ENCODE measurements around the gene NBAS. TPM values are rescaled to one million over a fixed set of nuclear protein-coding genes. Genes with fewer than 3 reads are reported as not detected.

The NBAS gene
- polyA plus RNA-seq, 2 of the 4 experiments (the other 2 are of a cell fraction), result 16.7 to 34.9 TPM

- H3K4me3 ChIP-seq, result no peak overlapping the region
- peak overlapping the region; percentile 42 to 48; a peak in 3 of 6 replicates for H3K27ac ChIP-seq
- FAIRE-seq, result no peak
- WGBS (ENCODE audit: missing lambda C conversion rate), result 80% methylated on average over 9 of the region's 9 CpGs
- DNase-seq (ENCODE audit: low read depth in 1 of 2, low spot score in 1 of 2), result peak; percentile 46 to 59
- ChIA-PET CTCF (interaction anchor here (0.6 to 0.7 kb wide), 2 partner anchors 34 to 256 kb away, joined by 3 to 4 read pairs; no protein-coding TSS in a partner anchor), POLR2A (no interaction called here)
- ATAC-seq, result peak; percentile 94 to 96
- H3K4me2 ChIP-seq, result peak overlapping the region; percentile 25; the same call in 1 of the 3 replicates
- TF ChIP-seq, protein P1, sequence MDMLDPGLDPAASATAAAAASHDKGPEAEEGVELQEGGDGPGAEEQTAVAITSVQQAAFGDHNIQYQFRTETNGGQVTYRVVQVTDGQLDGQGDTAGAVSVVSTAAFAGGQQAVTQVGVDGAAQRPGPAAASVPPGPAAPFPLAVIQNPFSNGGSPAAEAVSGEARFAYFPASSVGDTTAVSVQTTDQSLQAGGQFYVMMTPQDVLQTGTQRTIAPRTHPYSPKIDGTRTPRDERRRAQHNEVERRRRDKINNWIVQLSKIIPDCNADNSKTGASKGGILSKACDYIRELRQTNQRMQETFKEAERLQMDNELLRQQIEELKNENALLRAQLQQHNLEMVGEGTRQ (IDR thresholded peaks at IDR 0.05), result peak; percentile 58
- TF ChIP-seq MYC (IDR thresholded peaks at IDR 0.05; ENCODE audit: borderline replicate concordance, low read length), result no peak
- TF ChIP-seq, protein P2, sequence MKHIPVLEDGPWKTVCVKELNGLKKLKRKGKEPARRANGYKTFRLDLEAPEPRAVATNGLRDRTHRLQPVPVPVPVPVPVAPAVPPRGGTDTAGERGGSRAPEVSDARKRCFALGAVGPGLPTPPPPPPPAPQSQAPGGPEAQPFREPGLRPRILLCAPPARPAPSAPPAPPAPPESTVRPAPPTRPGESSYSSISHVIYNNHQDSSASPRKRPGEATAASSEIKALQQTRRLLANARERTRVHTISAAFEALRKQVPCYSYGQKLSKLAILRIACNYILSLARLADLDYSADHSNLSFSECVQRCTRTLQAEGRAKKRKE (CRISPR knock-in tag; IDR thresholded peaks at IDR 0.05; ENCODE audit: low read depth), result no peak
- no peak for TF ChIP-seq CHD2 (IDR thresholded peaks at IDR 0.05; ENCODE audit: low read length, partially characterized antibody)
- no peak for TF ChIP-seq RARB (CRISPR knock-in tag; IDR thresholded peaks at IDR 0.05)
- TF ChIP-seq FOSL2 (IDR thresholded peaks at IDR 0.05), result 0 out of 2 replicates have a peak, but pooled peaks have one; percentile 35
- TF ChIP-seq FOSL2 (CRISPR knock-in tag; IDR thresholded peaks at IDR 0.05), result peak; percentile 61
- no peak for TF ChIP-seq HES2 (IDR thresholded peaks at IDR 0.05)
- no peak for TF ChIP-seq RNF2 (IDR thresholded peaks at IDR 0.05; ENCODE audit: borderline replicate concordance, low read depth)
- TF ChIP-seq CEBPB (IDR thresholded peaks at IDR 0.05), result no peak
- peak; percentile 75 for TF ChIP-seq MAX (IDR thresholded peaks at IDR 0.05)
- no peak for TF ChIP-seq KDM1A (IDR thresholded peaks at IDR 0.05; ENCODE audit: low read depth)
- TF ChIP-seq, protein P3, sequence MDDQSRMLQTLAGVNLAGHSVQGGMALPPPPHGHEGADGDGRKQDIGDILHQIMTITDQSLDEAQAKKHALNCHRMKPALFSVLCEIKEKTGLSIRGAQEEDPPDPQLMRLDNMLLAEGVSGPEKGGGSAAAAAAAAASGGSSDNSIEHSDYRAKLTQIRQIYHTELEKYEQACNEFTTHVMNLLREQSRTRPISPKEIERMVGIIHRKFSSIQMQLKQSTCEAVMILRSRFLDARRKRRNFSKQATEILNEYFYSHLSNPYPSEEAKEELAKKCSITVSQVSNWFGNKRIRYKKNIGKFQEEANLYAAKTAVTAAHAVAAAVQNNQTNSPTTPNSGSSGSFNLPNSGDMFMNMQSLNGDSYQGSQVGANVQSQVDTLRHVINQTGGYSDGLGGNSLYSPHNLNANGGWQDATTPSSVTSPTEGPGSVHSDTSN (IDR thresholded peaks at IDR 0.05), result no peak
- no peak for TF ChIP-seq REST (IDR thresholded peaks at IDR 0.05)
- TF ChIP-seq BHLHE40 (IDR thresholded peaks at IDR 0.05; ENCODE audit: low read depth, low read length), result peak; percentile 67
- peak; percentile 36; the same call in 1 of the 2 replicates for TF ChIP-seq E2F6 (IDR thresholded peaks at IDR 0.05; ENCODE audit: borderline replicate concordance, low read depth)
- TF ChIP-seq TFCP2L1 (CRISPR knock-in tag; IDR thresholded peaks at IDR 0.05), result no peak
- TF ChIP-seq MAFK (IDR thresholded peaks at IDR 0.05; ENCODE audit: partially characterized antibody), result no peak
- no peak for TF ChIP-seq HEYL (CRISPR knock-in tag; IDR thresholded peaks at IDR 0.05)
- no peaks in the 10 kb centered on the region for H3K9me3 ChIP-seq
- H3K4me1 ChIP-seq, result peaks cover 14% of the 10 kb centered on the region
Measured at GRCh38 chr2:15169326-15170069, 391.6 kb downstream of the NBAS start.

All from A549 (cell line).